Measurements from ENCODE around the gene DCAF8. TPM values are rescaled to one million over a fixed set of nuclear protein-coding genes. Genes with fewer than 3 reads are reported as not detected.

Gene DCAF8
- total RNA-seq, 1 donor from 2014 or later: 132 TPM

DNA sequence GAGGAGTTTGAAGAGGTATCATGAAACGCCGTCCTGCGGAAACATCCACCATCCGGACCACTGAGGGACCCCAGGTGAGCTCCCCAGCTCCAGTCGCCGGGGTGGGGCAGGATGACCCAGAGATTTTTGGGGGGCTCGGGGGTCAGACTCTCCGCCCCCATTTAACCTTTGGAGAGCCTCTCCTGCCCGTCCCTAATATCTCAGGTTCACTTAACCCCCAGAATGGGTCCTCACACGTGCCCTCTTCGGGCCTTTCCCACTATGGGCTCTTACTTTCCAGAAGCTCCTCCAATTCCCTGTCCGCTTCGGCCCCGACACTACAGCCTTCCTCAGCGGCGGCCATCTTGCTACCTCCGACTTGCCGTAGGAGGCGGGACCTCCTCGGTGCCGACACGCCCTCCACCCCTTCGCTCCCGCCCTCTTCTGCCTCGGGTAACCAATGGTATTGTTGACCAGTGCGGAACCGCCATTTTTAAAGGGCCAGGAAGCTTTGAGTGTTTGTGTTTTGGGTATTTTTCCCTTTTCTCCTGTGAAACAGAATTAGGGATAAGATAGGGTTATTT lies 22.5 kb upstream of the DCAF8 start, which contains the start of gene PEX19:
TSS of gene PEX19 (minus strand) at position 352 of the 563 bp plus-strand sequence. CDS start at position 343, 9 bp downstream.
- peak; percentile 92 for DNase-seq (ENCODE audit: low spot score)

DNA sequence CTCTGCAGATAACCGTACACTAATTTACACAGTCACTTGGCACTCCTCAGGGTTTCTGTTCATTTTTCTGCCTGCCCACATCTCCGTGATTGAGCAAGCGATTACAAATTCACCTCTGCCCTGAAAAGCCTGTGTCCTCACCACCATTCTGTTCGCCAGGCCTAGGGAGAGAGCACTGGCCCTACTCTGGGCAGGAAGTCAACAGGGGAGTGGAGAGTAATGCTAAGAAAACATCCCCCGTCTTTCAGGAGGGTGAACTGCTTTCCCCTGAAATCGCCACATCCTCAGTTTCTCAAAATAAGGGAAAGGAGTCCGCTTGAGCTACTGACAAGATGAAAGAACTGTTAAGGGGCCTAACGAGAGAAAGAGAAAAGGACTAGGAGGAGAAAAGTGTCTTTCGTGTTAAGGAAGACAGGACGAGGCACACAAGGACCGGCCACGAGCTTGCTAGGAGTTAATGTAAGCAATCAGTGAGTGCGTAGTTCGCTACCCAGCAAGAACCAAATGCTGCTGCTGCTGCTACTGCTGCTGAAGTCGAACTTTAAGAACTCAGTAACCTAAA lies 22.0 kb upstream of the DCAF8 start:
- Mint-ChIP-seq H3K9me3 (no peaks in the 10 kb centered on the region), H3K27ac (peak overlapping the region; percentile 97), H3K27me3 (ENCODE audit: low read depth) (no peaks in the 10 kb centered on the region), H3K4me1 (ENCODE audit: low read depth) (peaks cover 19% of the 10 kb centered on the region), H3K4me3 (ENCODE audit: low read depth) (peak overlapping the region; percentile 99), H3K36me3 (ENCODE audit: low read depth) (peaks cover 54% of the 10 kb centered on the region)
- DNase-seq (ENCODE audit: low spot score): no peak
- intact Hi-C loops (cut with micrococcal nuclease): loop anchor here (1.0 to 2.0 kb wide), 2 partner anchors 21 to 58 kb away; partner anchors contain the start of genes COPA and NCSTN

More for the DNA sequence above, 22.5 kb upstream of the DCAF8 start, which contains the start of gene PEX19:
- peak within 1 kb of the TSS; percentile 99 for H3K4me3 Mint-ChIP-seq (ENCODE audit: low read depth)
- peak within 1 kb of the TSS; percentile 97 for H3K27ac Mint-ChIP-seq
- H3K27me3 Mint-ChIP-seq (ENCODE audit: low read depth): no peaks in the 10 kb centered on the region
- H3K36me3 Mint-ChIP-seq (ENCODE audit: low read depth): peaks cover 52% of the 10 kb centered on the region
- intact Hi-C loops (cut with micrococcal nuclease): loop anchor here (1.0 to 2.0 kb wide), 2 partner anchors 22 to 58 kb away; partner anchors contain the start of genes COPA and NCSTN
- H3K4me1 Mint-ChIP-seq (ENCODE audit: low read depth): peaks cover 19% of the 10 kb centered on the region
- no peaks in the 10 kb centered on the region for H3K9me3 Mint-ChIP-seq

DNA sequence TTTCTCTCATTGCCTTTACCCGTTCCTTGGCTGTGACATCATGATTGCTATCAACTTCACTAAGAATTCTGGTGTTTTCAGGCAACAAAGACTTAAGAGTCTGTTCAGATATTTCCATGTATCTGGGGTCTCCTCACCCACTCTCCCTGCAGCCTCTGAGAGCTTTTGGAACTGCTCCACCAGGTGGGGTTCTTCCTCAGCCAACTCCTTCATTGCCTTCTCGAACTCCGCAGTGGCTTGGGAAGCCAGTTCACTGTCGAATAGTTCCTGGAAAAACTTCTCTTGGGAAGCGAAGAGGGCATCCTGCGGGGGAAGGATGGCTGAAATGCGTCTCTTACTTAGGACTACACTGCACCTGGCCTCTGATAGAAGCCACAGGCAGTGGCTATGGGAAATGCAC lies 20.5 kb upstream of the DCAF8 start:
- Mint-ChIP-seq H3K27ac (no peak overlapping the region), H3K4me3 (ENCODE audit: low read depth) (no peak overlapping the region), H3K27me3 (ENCODE audit: low read depth) (no peaks in the 10 kb centered on the region), H3K4me1 (ENCODE audit: low read depth) (peaks cover 19% of the 10 kb centered on the region), H3K36me3 (ENCODE audit: low read depth) (peaks cover 53% of the 10 kb centered on the region), H3K9me3 (no peaks in the 10 kb centered on the region)
- intact Hi-C loops (cut with micrococcal nuclease): no loop called here
- DNase-seq (ENCODE audit: low spot score): no peak

DNA sequence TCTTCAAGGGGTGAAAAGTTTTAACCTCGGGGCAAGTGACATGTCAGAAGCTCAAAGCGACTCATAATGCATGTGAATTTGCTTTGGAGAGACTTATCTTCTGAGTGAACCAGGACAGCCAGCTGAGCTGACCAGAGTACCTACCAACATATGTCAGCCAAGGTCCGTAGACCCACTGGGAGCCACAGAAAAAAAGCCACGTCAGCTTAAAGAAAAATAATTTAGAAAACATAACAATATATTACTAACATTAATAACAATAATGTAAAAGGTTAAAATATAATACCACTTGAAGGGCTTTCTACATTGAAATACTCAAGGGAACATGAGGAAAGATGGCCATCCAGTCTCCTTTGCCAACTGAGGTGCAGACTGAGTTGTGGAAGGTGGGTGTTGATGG lies 15.6 kb upstream of the DCAF8 start:
- H3K4me1 Mint-ChIP-seq (ENCODE audit: low read depth): peaks cover 2% of the 10 kb centered on the region
- no peak overlapping the region for H3K4me3 Mint-ChIP-seq (ENCODE audit: low read depth)
- H3K27me3 Mint-ChIP-seq (ENCODE audit: low read depth): no peaks in the 10 kb centered on the region
- H3K9me3 Mint-ChIP-seq: no peaks in the 10 kb centered on the region
- H3K27ac Mint-ChIP-seq: no peak overlapping the region
- no peak for DNase-seq (ENCODE audit: low spot score)
- intact Hi-C loops (cut with micrococcal nuclease): no loop called here
- H3K36me3 Mint-ChIP-seq (ENCODE audit: low read depth): peaks cover 58% of the 10 kb centered on the region

DNA sequence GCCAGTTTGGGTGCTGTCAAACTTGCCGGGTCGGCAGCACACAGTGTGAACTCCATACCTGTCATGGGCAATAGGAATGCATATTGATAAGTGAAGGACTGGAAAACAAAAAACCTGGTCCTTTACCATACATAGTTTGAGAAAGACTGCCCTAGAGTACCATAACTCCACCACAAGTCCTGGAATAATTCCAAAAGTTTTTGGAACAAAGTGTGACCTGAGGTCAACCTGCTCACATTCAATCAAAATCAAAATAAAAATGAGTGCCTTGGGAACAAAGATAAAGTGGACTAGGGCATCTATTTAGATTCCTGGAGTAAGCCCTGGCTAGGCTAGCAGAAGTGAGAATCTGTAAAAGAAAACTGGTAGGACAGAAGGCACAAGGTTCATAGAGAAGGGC lies 15.0 kb upstream of the DCAF8 start:
- H3K4me3 Mint-ChIP-seq (ENCODE audit: low read depth): no peak overlapping the region
- no peak for DNase-seq (ENCODE audit: low spot score)
- peaks cover 51% of the 10 kb centered on the region for H3K36me3 Mint-ChIP-seq (ENCODE audit: low read depth)
- H3K27ac Mint-ChIP-seq: no peak overlapping the region
- no peaks in the 10 kb centered on the region for H3K9me3 Mint-ChIP-seq
- intact Hi-C loops (cut with micrococcal nuclease): no loop called here
- no peaks in the 10 kb centered on the region for H3K4me1 Mint-ChIP-seq (ENCODE audit: low read depth)
- no peaks in the 10 kb centered on the region for H3K27me3 Mint-ChIP-seq (ENCODE audit: low read depth)

DNA sequence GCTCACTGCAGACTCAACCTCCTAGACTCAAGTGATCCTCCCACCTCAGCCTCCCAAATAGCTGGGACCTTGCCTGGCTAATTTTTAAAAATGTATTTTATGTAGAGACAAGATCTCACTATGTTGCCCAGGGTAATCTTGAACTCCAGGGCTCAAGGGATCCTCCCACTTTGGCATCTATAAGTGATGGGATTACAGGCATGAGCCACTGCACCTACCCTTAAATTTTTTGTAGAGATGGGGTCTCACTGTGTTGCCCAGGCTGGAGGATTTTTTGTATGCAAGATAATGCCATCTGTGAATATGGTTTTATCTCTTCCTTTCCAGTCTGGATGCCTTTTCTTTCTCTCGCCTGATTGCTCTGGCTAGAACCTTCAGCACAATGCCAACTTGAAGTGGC lies 8.7 kb upstream of the DCAF8 start:
- no peak overlapping the region for H3K4me3 Mint-ChIP-seq (ENCODE audit: low read depth)
- H3K36me3 Mint-ChIP-seq (ENCODE audit: low read depth): no peaks in the 10 kb centered on the region
- intact Hi-C loops (cut with micrococcal nuclease): no loop called here
- no peaks in the 10 kb centered on the region for H3K9me3 Mint-ChIP-seq
- H3K4me1 Mint-ChIP-seq (ENCODE audit: low read depth): peaks cover 2% of the 10 kb centered on the region
- no peak for DNase-seq (ENCODE audit: low spot score)
- H3K27ac Mint-ChIP-seq: no peak overlapping the region
- no peaks in the 10 kb centered on the region for H3K27me3 Mint-ChIP-seq (ENCODE audit: low read depth)

DNA sequence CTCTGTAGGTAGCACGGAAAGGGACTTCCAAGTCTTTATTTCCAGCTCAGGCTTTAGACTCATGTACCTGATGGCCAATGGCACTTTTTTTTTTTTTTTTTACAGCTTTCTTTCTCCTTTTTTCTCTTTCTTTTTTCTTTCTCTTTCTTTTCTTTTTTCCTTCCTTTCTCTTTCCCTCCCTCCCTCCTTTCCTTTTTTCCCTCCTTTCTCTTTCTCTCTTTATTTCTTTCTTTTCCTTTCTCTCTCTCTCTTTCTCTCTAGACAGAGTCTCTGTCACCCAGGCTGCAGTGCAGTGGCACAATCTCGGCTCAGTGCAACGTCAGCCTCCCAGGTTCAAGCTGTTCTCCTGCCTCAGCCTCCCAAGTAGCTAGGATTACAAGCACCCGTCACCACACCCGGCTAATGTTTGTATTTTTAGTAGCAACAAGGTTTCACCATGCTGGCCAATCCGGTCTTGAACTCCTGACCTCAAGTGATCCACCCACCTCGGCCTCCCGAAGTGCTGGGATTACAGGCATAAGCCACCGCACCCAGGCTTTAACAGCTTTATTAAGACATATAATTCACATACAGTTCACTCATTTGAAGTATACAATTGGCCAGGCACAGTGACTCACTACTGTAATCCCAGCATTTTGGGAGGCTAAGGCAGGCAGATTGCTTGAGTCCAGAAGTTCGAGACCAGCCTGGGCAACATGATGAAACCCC lies 5.1 kb upstream of the DCAF8 start:
- peaks cover 13% of the 10 kb centered on the region for H3K4me1 Mint-ChIP-seq (ENCODE audit: low read depth)
- no peak overlapping the region for H3K4me3 Mint-ChIP-seq (ENCODE audit: low read depth)
- no peak for DNase-seq (ENCODE audit: low spot score)
- H3K27me3 Mint-ChIP-seq (ENCODE audit: low read depth): no peaks in the 10 kb centered on the region
- no peak overlapping the region for H3K27ac Mint-ChIP-seq
- intact Hi-C loops (cut with micrococcal nuclease): no loop called here
- no peaks in the 10 kb centered on the region for H3K9me3 Mint-ChIP-seq
- H3K36me3 Mint-ChIP-seq (ENCODE audit: low read depth): no peaks in the 10 kb centered on the region

DNA sequence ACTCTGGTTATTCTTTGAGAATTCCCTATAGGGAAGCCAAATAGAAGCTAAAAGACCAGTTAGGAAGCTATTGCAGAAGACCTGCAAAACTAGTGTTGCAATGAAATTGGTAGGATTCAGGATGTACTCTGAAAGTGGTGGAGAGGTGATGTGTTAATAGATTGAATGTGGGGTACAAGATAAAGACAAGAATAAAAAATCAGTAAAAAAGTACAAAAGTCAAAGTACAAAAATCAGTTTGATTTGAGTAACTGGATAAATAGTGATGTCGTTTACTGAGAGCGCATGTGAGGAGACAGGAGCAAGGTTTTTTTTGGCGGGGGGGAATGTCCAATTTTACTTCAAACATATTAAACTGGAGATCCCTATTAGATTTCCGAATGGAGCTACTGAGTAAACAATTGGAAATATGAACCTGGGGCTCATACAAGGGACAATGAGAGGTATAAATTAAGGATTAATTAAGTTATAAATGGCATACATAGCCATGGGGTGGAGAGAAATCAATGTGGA lies 2.5 kb upstream of the DCAF8 start:
- H3K4me3 Mint-ChIP-seq (ENCODE audit: low read depth): no peak overlapping the region

DNA sequence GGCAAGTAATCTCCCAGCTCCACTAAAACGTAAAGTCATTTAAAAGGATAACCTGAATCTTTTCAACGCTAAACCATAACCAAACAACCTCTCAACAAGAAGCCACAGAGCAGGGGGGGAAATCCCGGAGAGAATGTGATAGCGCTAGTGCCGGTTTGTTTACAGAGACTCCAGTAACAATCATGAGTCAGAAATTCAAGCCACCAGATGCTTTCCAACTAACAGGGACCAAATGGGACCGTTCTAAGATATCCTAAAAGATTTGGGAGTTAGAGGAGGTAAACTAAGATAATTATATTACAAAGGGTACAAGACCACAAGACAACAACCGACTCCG lies 825 bp downstream of the DCAF8 start:
- intact Hi-C loops (cut with micrococcal nuclease): loop anchor here (2.0 to 5.0 kb wide), 3 partner anchors 57 to 1249 kb away; partner anchors contain the start of gene PEA15
- H3K4me1 Mint-ChIP-seq (ENCODE audit: low read depth): peaks cover 39% of the 10 kb centered on the region
- peaks cover 33% of the 10 kb centered on the region for H3K36me3 Mint-ChIP-seq (ENCODE audit: low read depth)

More for the DNA sequence above, 2.5 kb upstream of the DCAF8 start:
- peaks cover 23% of the 10 kb centered on the region for H3K4me1 Mint-ChIP-seq (ENCODE audit: low read depth)
- H3K9me3 Mint-ChIP-seq: no peaks in the 10 kb centered on the region
- no peak for DNase-seq (ENCODE audit: low spot score)
- H3K27ac Mint-ChIP-seq: no peak overlapping the region
- intact Hi-C loops (cut with micrococcal nuclease): loop anchor here (5.0 kb wide), 2 partner anchors 302 to 1253 kb away; no protein-coding TSS in a partner anchor
- no peaks in the 10 kb centered on the region for H3K27me3 Mint-ChIP-seq (ENCODE audit: low read depth)
- peaks cover 14% of the 10 kb centered on the region for H3K36me3 Mint-ChIP-seq (ENCODE audit: low read depth)

DNA sequence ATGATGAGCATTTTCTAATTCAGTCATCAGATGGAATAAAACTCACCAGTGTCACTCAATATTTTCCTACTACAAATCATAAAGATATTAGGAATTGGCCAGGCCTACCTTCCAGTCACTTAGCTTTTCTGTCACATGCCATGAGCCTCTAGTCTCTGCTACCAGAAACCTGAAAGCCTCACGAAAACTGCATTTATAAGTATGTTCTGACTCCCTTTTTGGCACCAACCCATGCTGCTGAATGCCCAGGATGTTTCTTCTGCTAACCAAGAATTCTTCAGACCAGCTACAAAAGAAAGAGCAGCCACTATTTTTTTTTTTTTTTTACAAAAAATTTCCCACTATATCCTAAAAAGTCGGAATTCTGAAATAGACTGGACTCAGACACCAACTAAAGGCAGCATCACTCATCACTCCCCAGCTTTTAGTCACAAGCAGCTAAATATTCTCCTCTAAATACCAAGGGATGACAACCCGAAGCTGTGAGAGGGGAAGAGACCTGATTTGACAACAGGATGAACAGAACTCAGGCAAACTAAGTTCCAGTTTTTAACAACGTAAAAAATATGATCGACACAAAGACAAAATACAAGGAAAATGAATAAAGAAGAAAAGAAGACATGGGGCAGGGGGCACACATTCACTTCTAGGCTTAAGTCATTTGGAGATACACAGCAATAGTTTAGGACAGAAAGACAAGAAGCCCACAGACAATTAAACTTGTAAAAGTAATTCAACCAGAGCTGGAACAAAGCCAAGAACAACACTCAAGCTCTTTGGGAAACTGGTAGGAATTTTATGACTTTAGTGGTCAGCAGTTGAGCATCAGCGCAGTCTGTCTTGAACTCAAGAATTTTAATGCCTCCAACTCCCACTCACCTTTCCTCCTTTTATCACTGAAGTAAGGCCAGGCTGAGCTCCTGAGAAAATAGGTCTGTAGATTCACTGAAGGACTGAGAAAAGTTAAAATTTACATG lies 1.7 kb downstream of the DCAF8 start:
- Mint-ChIP-seq H3K27me3 (ENCODE audit: low read depth) (no peaks in the 10 kb centered on the region), H3K4me1 (ENCODE audit: low read depth) (peaks cover 39% of the 10 kb centered on the region), H3K27ac (peak overlapping the region; percentile 99), H3K4me3 (ENCODE audit: low read depth) (peak overlapping the region; percentile 98), H3K9me3 (no peaks in the 10 kb centered on the region), H3K36me3 (ENCODE audit: low read depth) (peaks cover 33% of the 10 kb centered on the region)
- intact Hi-C loops (cut with micrococcal nuclease): loop anchor here (2.0 to 5.0 kb wide), 3 partner anchors 56 to 1248 kb away; partner anchors contain the start of gene PEA15
- no peak for DNase-seq (ENCODE audit: low spot score)

More for the DNA sequence above, 825 bp downstream of the DCAF8 start:
- no peaks in the 10 kb centered on the region for H3K9me3 Mint-ChIP-seq
- DNase-seq (ENCODE audit: low spot score): peak; percentile 68
- H3K4me3 Mint-ChIP-seq (ENCODE audit: low read depth): peak overlapping the region; percentile 98
- no peaks in the 10 kb centered on the region for H3K27me3 Mint-ChIP-seq (ENCODE audit: low read depth)
- H3K27ac Mint-ChIP-seq: peak overlapping the region; percentile 99

DNA sequence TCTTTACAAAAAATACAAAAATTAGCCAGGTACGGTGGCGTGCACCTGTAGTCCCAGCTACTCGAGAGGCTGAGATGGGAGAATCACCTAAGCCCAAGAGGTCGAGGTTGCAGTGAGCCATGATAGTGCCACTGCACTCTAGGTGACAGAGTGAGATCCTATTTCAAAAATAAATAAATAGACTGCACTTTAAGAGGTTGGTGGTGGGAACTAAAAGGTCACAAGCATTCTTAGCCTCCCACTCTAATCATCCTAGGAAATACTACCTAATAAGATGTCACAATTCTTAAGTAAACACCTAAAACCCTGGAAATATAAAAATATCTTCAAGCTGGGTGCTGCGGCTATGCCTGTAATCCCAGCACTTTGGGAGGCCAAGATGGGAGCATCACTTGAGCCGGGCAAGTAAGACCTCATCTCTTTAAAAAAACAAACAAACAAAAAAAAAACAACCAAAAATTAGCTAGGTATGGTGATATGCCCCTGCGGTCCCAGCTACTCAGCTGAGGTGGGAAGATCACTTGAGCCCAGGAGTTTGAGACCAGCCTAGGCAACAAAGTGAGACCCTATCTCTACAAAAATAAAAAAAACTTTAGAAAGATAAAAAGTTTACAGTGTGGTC lies 4.1 kb downstream of the DCAF8 start:
- H3K4me1 Mint-ChIP-seq (ENCODE audit: low read depth): peaks cover 32% of the 10 kb centered on the region
- H3K27me3 Mint-ChIP-seq (ENCODE audit: low read depth): no peaks in the 10 kb centered on the region
- no peak for DNase-seq (ENCODE audit: low spot score)
- H3K27ac Mint-ChIP-seq: peak overlapping the region; percentile 68
- no peaks in the 10 kb centered on the region for H3K9me3 Mint-ChIP-seq
- H3K36me3 Mint-ChIP-seq (ENCODE audit: low read depth): peaks cover 45% of the 10 kb centered on the region
- intact Hi-C loops (cut with micrococcal nuclease): no loop called here
- H3K4me3 Mint-ChIP-seq (ENCODE audit: low read depth): no peak overlapping the region

Measured in activated T-helper 2 cell treated with anti-CD3 and anti-CD28 coated beads, Interferon-gamma antibody, Interleukin-2, Interleukin-4, amounts not matched to agents 10 μg/mL and 5 μg/mL and 100 μg/mL, durations not matched to agents 14 hours and 24 hours and 36 hours (primary cell).